Mesenchymal stem cell (in vitro differentiated cells and primary cell): Measurements from ENCODE around the gene ACADS.

ENCODE experiments used
- DNase-seq: peaks from one replicate; pipeline ENCODE4 v3.0.0-alpha.2; 2013
- H2AFZ ChIP-seq: one replicate; pipeline ENCODE4 v1.6.1; 2013; ENCODE audit warnings: low read depth, mild to moderate bottlenecking, control low read depth, inconsistent platforms, low read length, moderate library complexity
- H2AK5ac ChIP-seq: 2 replicates; pipeline ENCODE4 v1.6.1; 2013; ENCODE audit warnings: low read length, moderate library complexity, mild to moderate bottlenecking, inconsistent platforms; ENCODE audit not compliant: severe bottlenecking
- H2BK120ac ChIP-seq: one replicate; pipeline ENCODE4 v1.6.1; 2013; ENCODE audit warnings: low read depth, mild to moderate bottlenecking, inconsistent platforms, low read length, moderate library complexity
- H2BK12ac ChIP-seq, 2 experiments: one replicate each; pipeline ENCODE4 v1.6.1; 2013; ENCODE audit warnings: inconsistent platforms in 2 of 2, low read length in 2 of 2, mild to moderate bottlenecking in 2 of 2, moderate library complexity in 2 of 2, control low read depth in 1 of 2
- H2BK15ac ChIP-seq: one replicate; pipeline ENCODE4 v1.6.1; 2013; ENCODE audit warnings: mild to moderate bottlenecking, low read depth, inconsistent platforms; ENCODE audit not compliant: poor library complexity, severe bottlenecking
- H2BK5ac ChIP-seq: 2 replicates; pipeline ENCODE4 v1.6.1; 2013; ENCODE audit warnings: low read depth, mild to moderate bottlenecking, low read length, control low read depth, inconsistent platforms; ENCODE audit not compliant: poor library complexity, severe bottlenecking
- H3K14ac ChIP-seq, 2 experiments: one replicate each; pipeline ENCODE4 v1.6.1; 2013; ENCODE audit warnings: inconsistent platforms in 2 of 2, low read length in 2 of 2, control low read depth in 1 of 2, mild to moderate bottlenecking in 1 of 2, moderate library complexity in 1 of 2
- H3K18ac ChIP-seq, 2 experiments: one replicate each; pipeline ENCODE4 v1.6.1; 2013; ENCODE audit warnings: inconsistent platforms in 2 of 2, low read length in 2 of 2, control low read depth in 1 of 2, low read depth in 1 of 2, mild to moderate bottlenecking in 1 of 2
- H3K23ac ChIP-seq, 2 experiments: one replicate each; pipeline ENCODE4 v1.6.1; 2013; ENCODE audit warnings: inconsistent platforms in 2 of 2, low read length in 2 of 2, mild to moderate bottlenecking in 2 of 2, moderate library complexity in 2 of 2, control low read depth in 1 of 2
- H3K27ac ChIP-seq: 2 replicates; pipeline ENCODE4 v1.5.1; 2013; ENCODE audit warnings: mild to moderate bottlenecking, moderate library complexity, low read length, control low read depth, inconsistent platforms; ENCODE audit not compliant: poor library complexity, severe bottlenecking
- H3K27me3 ChIP-seq, 2 experiments: 2 replicates each; pipeline versions ENCODE4 v1.6.1 to v1.7.0; 2013; ENCODE audit warnings: low read length in 2 of 2, mild to moderate bottlenecking in 2 of 2, moderate library complexity in 2 of 2, control low read depth in 1 of 2, inconsistent platforms in 1 of 2; ENCODE audit not compliant: control insufficient read depth in 1 of 2, insufficient read depth in 1 of 2
- H3K36me3 ChIP-seq, 2 experiments: 2 replicates each; pipeline versions ENCODE4 v1.6.1 to v1.7.0; 2013; ENCODE audit warnings: low read length in 2 of 2, control low read depth in 1 of 2, inconsistent platforms in 1 of 2, low read depth in 1 of 2, mild to moderate bottlenecking in 1 of 2; ENCODE audit not compliant: insufficient read depth in 2 of 2, control insufficient read depth in 1 of 2
- H3K4ac ChIP-seq, 2 experiments: one replicate each; pipeline ENCODE4 v1.6.1; 2013; ENCODE audit warnings: inconsistent platforms in 2 of 2, low read length in 2 of 2, mild to moderate bottlenecking in 2 of 2, moderate library complexity in 2 of 2, control low read depth in 1 of 2, low read depth in 1 of 2
- H3K4me1 ChIP-seq: 2 replicates; pipeline ENCODE4 v1.6.1; 2013; ENCODE audit warnings: low read depth, low read length, control low read depth; ENCODE audit not compliant: control insufficient read depth, insufficient read depth
- H3K4me2 ChIP-seq: 2 replicates; pipeline ENCODE4 v1.6.1; 2013; ENCODE audit warnings: low read length, mild to moderate bottlenecking, inconsistent platforms; ENCODE audit not compliant: poor library complexity, severe bottlenecking
- H3K4me3 ChIP-seq, 2 experiments: 2 replicates each; pipeline versions ENCODE4 v1.5.1 to v1.7.0; 2013; ENCODE audit warnings: low read length in 2 of 2, mild to moderate bottlenecking in 2 of 2, control low read depth in 1 of 2, low read depth in 1 of 2; ENCODE audit not compliant: insufficient read depth in 1 of 2
- H3K79me1 ChIP-seq: replicated peaks from 2 replicates; pipeline ENCODE4 v1.6.1; 2013; ENCODE audit warnings: mild to moderate bottlenecking, control low read depth, low read length, inconsistent platforms; ENCODE audit not compliant: poor library complexity, severe bottlenecking
- H3K9ac ChIP-seq: 2 replicates; pipeline ENCODE4 v1.7.0; 2013; ENCODE audit warnings: mild to moderate bottlenecking, low read length, moderate library complexity
- H3K9me3 ChIP-seq: 2 replicates; pipeline ENCODE4 v1.7.0; 2013; ENCODE audit warnings: mild to moderate bottlenecking, low read length; ENCODE audit not compliant: control insufficient read depth
- H4K8ac ChIP-seq: one replicate; pipeline ENCODE4 v1.6.1; 2013; ENCODE audit warnings: inconsistent platforms, mild to moderate bottlenecking, low read length, moderate library complexity
- H4K91ac ChIP-seq: one replicate; pipeline ENCODE4 v1.6.1; 2013; ENCODE audit warnings: mild to moderate bottlenecking, low read length, inconsistent platforms
- WGBS: methylation state at CpG from one replicate; pipeline ENCODE4 v1.1.7; 2013; ENCODE audit warnings: mixed read lengths; 5-methylcytosine and 5-hydroxymethylcytosine counted together

ACADS gene

DNA sequence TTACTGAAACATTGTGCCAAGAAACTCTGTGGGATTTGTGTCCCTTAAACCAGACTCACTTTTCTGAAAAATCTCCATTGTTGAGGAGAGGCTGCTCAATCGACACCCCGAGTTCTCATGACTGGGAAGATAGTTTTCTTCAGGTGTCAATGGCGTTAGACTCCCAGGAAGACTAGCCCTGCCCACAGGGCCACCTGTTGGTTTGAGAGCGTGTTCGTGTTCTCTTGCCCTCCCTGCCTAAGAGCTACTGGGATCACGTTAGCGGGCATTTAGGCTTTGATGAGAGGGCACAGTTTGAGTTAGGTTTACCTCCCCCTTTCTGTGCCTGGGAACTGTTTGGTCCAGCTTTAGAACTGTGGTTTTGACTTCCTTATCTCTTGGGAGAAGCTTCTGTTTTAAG is 26.1 kb upstream of the ACADS start:
- peaks cover 58% of the 10 kb centered on the region for H3K79me1 ChIP-seq
- no peak overlapping the region for H3K4me3 ChIP-seq
- H3K9me3 ChIP-seq, result no peaks in the 10 kb centered on the region
- H3K23ac ChIP-seq, result no peak overlapping the region
- H3K27me3 ChIP-seq, result no peaks in the 10 kb centered on the region
- H2BK120ac ChIP-seq, result no peak overlapping the region
- no peak overlapping the region for H3K27ac ChIP-seq
- H2AFZ ChIP-seq, result no peak overlapping the region
- no peak overlapping the region for H2BK5ac ChIP-seq
- H4K8ac ChIP-seq, result no peak overlapping the region
- H3K4me2 ChIP-seq, result no peak overlapping the region
- DNase-seq, result no peak
- peaks cover 64 to 94% of the 10 kb centered on the region in 2 experiments for H3K36me3 ChIP-seq
- H2BK15ac ChIP-seq, result no peak overlapping the region
- H2AK5ac ChIP-seq, result no peak overlapping the region
- no peak overlapping the region for H3K4ac ChIP-seq
- 92% methylated on average over 7 of the region's 7 CpGs for WGBS
- H3K14ac ChIP-seq, result no peak overlapping the region
- H2BK12ac ChIP-seq, result no peak overlapping the region
- no peak overlapping the region for H4K91ac ChIP-seq
- peaks cover 1% of the 10 kb centered on the region for H3K4me1 ChIP-seq
- no peak overlapping the region for H3K18ac ChIP-seq
- H3K9ac ChIP-seq, result no peak overlapping the region

GRCh38 chr12:120700886-120701285 is 24.7 kb upstream of the ACADS start:
- H2BK5ac ChIP-seq, result no peak overlapping the region
- H3K36me3 ChIP-seq, result peaks cover 62 to 88% of the 10 kb centered on the region in 2 experiments
- H4K8ac ChIP-seq, result no peak overlapping the region
- WGBS, result 94% methylated on average over 5 of the region's 5 CpGs
- H3K4ac ChIP-seq, result no peak overlapping the region
- H3K18ac ChIP-seq, result no peak overlapping the region
- H2BK12ac ChIP-seq, result no peak overlapping the region
- no peak overlapping the region for H2AFZ ChIP-seq
- peaks cover 1% of the 10 kb centered on the region for H3K4me1 ChIP-seq
- no peak overlapping the region for H2AK5ac ChIP-seq
- no peak overlapping the region for H3K4me2 ChIP-seq
- no peak overlapping the region for H3K27ac ChIP-seq
- DNase-seq, result no peak
- no peak overlapping the region for H3K14ac ChIP-seq
- H3K9me3 ChIP-seq, result no peaks in the 10 kb centered on the region
- H3K23ac ChIP-seq, result no peak overlapping the region
- H3K79me1 ChIP-seq, result peaks cover 47% of the 10 kb centered on the region
- H3K4me3 ChIP-seq, result no peak overlapping the region
- H2BK120ac ChIP-seq, result no peak overlapping the region
- H3K9ac ChIP-seq, result no peak overlapping the region
- no peak overlapping the region for H4K91ac ChIP-seq
- no peaks in the 10 kb centered on the region for H3K27me3 ChIP-seq
- no peak overlapping the region for H2BK15ac ChIP-seq

- Histone ChIP-seq H2BK5ac (no peak overlapping the region), H4K91ac (no peak overlapping the region), H2BK15ac (no peak overlapping the region), H3K23ac (no peak overlapping the region), H4K8ac (no peak overlapping the region), H3K36me3 (peaks cover 53 to 71% of the 10 kb centered on the region in 2 experiments), H3K14ac (no peak overlapping the region), H3K4me1 (peaks cover 1% of the 10 kb centered on the region), H2AK5ac (no peak overlapping the region), H2BK120ac (no peak overlapping the region), H2AFZ (no peak overlapping the region), H3K9me3 (no peaks in the 10 kb centered on the region), H3K27me3 (no peaks in the 10 kb centered on the region), H3K27ac (no peak overlapping the region), H3K4me3 (no peak overlapping the region), H3K18ac (no peak overlapping the region), H3K4me2 (no peak overlapping the region), H3K79me1 (peaks cover 36% of the 10 kb centered on the region), H2BK12ac (no peak overlapping the region), H3K9ac (no peak overlapping the region), H3K4ac (no peak overlapping the region)
- no peak for DNase-seq
- 88% methylated on average over 1 of the region's 1 CpG for WGBS
Observed at GRCh38 chr12:120702637-120703036, 23.0 kb upstream of the ACADS start.

DNA sequence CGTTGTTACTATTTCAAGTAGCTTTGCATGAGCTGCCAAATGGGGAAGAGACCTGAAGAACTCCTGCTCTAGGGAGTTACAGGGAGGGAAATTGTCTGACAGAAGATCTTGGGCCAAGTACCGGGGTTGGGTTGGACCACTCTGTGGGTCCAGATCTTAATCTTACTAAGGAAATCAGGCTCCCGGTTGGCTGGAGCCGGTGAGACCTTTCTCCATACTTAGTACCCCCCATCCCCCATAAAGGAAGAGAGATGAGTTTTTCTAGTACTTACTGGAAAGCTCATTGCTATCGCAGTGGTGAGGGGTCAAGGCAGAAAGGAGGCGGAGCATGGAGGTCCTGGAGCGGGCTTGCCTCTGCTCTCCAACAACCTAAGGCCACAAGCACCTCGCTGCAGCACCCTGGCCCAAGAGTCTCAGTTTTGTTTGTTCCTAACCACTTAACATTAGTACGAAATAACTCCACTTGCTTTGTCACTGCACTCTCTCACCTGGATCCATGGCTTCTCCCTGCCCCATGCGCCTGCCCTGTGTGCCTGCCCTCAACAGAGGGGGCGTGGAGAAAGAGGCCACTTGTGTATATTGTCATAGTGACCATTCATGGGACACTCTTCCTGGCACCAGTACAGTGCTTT is 22.2 kb upstream of the ACADS start:
- Histone ChIP-seq H3K79me1 (peaks cover 30% of the 10 kb centered on the region), H2BK5ac (no peak overlapping the region), H3K4me3 (no peak overlapping the region), H2BK15ac (no peak overlapping the region), H3K4me1 (peaks cover 1% of the 10 kb centered on the region), H3K4me2 (no peak overlapping the region), H3K23ac (peak overlapping the region in 1 of 2 experiments; percentile 43), H3K18ac (no peak overlapping the region), H3K9me3 (no peaks in the 10 kb centered on the region), H3K9ac (no peak overlapping the region), H2AFZ (no peak overlapping the region), H2BK12ac (no peak overlapping the region), H3K27me3 (no peaks in the 10 kb centered on the region), H3K36me3 (peaks cover 46 to 63% of the 10 kb centered on the region in 2 experiments), H2BK120ac (no peak overlapping the region), H3K4ac (no peak overlapping the region), H2AK5ac (no peak overlapping the region), H4K8ac (no peak overlapping the region), H3K14ac (no peak overlapping the region), H4K91ac (no peak overlapping the region), H3K27ac (no peak overlapping the region)
- 98% methylated on average over 8 of the region's 11 CpGs for WGBS
- no peak for DNase-seq
